Psoas muscle (tissue), 8 donors: ENCODE results near the gene ARAP1. TPM values are rescaled to one million over a fixed set of nuclear protein-coding genes. Genes with fewer than 3 reads are reported as not detected.

Experiments used
- ATAC-seq, 4 donors: fragments of 200-7000 bp; cut with Tn5 transposase; one replicate each; pipeline ENCODE4 v1.9.1; 2020; ENCODE audit warnings: moderate library complexity in 3 of 4, mild to moderate bottlenecking in 2 of 4
- DNase-seq, 2 donors: peaks; one replicate each; pipeline ENCODE4 v3.0.0-alpha.2; 2020
- H3K27ac ChIP-seq: fragments of 200-600 bp; one replicate; pipeline ENCODE4 v1.8.0; 2022
- H3K27me3 ChIP-seq, 3 donors: fragments of 200-600 bp in 1 of 3; one replicate each; pipeline versions ENCODE4 v1.6.1 to v1.8.0; 2013 to 2022; ENCODE audit warnings: low read length in 2 of 3, mild to moderate bottlenecking in 2 of 3, moderate library complexity in 1 of 3; ENCODE audit not compliant: insufficient read depth in 3 of 3
- H3K36me3 ChIP-seq, 2 donors: fragments of 200-600 bp in 1 of 2; one replicate each; pipeline versions ENCODE4 v1.6.1 to v1.8.0; 2013 to 2022; ENCODE audit warnings: low read depth in 1 of 2, mild to moderate bottlenecking in 1 of 2, moderate library complexity in 1 of 2; ENCODE audit not compliant: insufficient read depth in 1 of 2
- H3K4me1 ChIP-seq: fragments of 200-600 bp; one replicate; pipeline ENCODE4 v1.8.0; 2022
- H3K4me3 ChIP-seq: fragments of 200-600 bp; one replicate; pipeline ENCODE4 v1.8.0; 2022; ENCODE audit warnings: mild to moderate bottlenecking
- H3K9me3 ChIP-seq: fragments of 200-600 bp; one replicate; pipeline ENCODE4 v1.8.0; 2022
- CTCF ChIP-seq: fragments of 200-600 bp; IDR thresholded peaks from one replicate; pipeline ENCODE4 v1.8.0; 2022; ENCODE audit warnings: antibody characterized with exemption
- WGBS, 3 donors: extraction: QIAGEN DNeasy Blood & Tissue Kit; methylation state at CpG; one replicate each; pipeline versions ENCODE4 v1.1.6 to v1.1.7; 2013; 5-methylcytosine and 5-hydroxymethylcytosine counted together
- intact Hi-C, 2 donors: fragments of 100-400 bp; cut with DNase I; formaldehyde crosslinking; loops; one replicate each; pipeline versions ENCODE4 v1.11.0 to v1.14.2; 2022
- polyA plus RNA-seq, 3 donors: library from polyadenylated mRNA; stranded (reverse); fragments of 200-250 nt; gene quantifications; one replicate each; pipeline ENCODE4 v1.2.3, GENCODE V29; 2013
- total RNA-seq, 4 donors: library from RNA; stranded (reverse); fragmentation: NEBNext Ultra II Directional in 2 of 4; extraction: Animal tissue kit (Norgen Biotek cat#: 25700) in 2 of 4; gene quantifications; one replicate each; pipeline versions ENCODE4 v1.2.1 to v1.2.4, GENCODE V29; 2021 to 2023
- donor health status: healthy with polysubstance abuse.
- donor health status: DM: no; HTN: no; CAD: no; lungs with moderate emphysema.
- donor health status: Bipolar disorder and iron deficiency.
- donor health status: healthy.
- donor health status: DM: yes; HTN: yes; CAD: no.
- donor health status: DM: no; HTN: no; CAD: no.
- donor health status: DM: no; HTN: no; CAD: no.
- donor health status: DM: yes; HTN: yes; CAD: no.

ARAP1 gene
- total and polyA plus RNA-seq, 7 donors: 16.0 to 27.5 (median 18.6) TPM

GRCh38 chr11:72658989-72659640, 93.1 kb downstream of the ARAP1 start:
- DNase-seq: no peak
- Histone ChIP-seq H3K4me3 (no peak overlapping the region), H3K4me1 (no peaks in the 10 kb centered on the region), H3K36me3 (no peaks in the 10 kb centered on the region), H3K27me3 (peaks cover 0 to 4% (median 2%) of the 10 kb centered on the region in 3 donors), H3K27ac (no peak overlapping the region), H3K9me3 (no peaks in the 10 kb centered on the region)
- 76 to 79% (median 78%) methylated on average over 9 of the region's 9 CpGs for WGBS, 3 donors
- intact Hi-C loops: no loop called here
- TF ChIP-seq CTCF: no peak
- ATAC-seq: peak in 1 of 4 donors; percentile 57

- 73 to 84% (median 75%) methylated on average over 6 of the region's 6 CpGs for WGBS, 3 donors
- intact Hi-C loops: no loop called here
- ATAC-seq (no peak), DNase-seq (no peak)
- H3K27me3 ChIP-seq: peaks cover 0 to 2% (median 0%) of the 10 kb centered on the region in 3 donors
- H3K4me3 ChIP-seq: no peak overlapping the region
- no peaks in the 10 kb centered on the region for H3K9me3 ChIP-seq
- H3K27ac ChIP-seq: no peak overlapping the region
- H3K4me1 ChIP-seq: no peaks in the 10 kb centered on the region
- TF ChIP-seq CTCF: no peak
- no peaks in the 10 kb centered on the region for H3K36me3 ChIP-seq
Observed at GRCh38 chr11:72657411-72658100, 94.7 kb downstream of the ARAP1 start.

GRCh38 chr11:72655896-72656464, 96.2 kb downstream of the ARAP1 start:
- Histone ChIP-seq H3K4me1 (no peaks in the 10 kb centered on the region), H3K27me3 (peaks cover 0 to 2% (median 0%) of the 10 kb centered on the region in 3 donors), H3K4me3 (no peak overlapping the region), H3K9me3 (no peaks in the 10 kb centered on the region), H3K36me3 (no peaks in the 10 kb centered on the region), H3K27ac (no peak overlapping the region)
- intact Hi-C loops: no loop called here
- 76 to 78% (median 77%) methylated on average over 8 to 11 of the region's 11 CpGs for WGBS, 3 donors
- no peak for TF ChIP-seq CTCF
- DNase-seq (no peak), ATAC-seq (no peak)

- ATAC-seq (no peak), DNase-seq (no peak)
- no peak for TF ChIP-seq CTCF
- H3K36me3 ChIP-seq: no peaks in the 10 kb centered on the region
- H3K4me3 ChIP-seq: no peak overlapping the region
- H3K27me3 ChIP-seq: peaks cover 0 to 2% (median 0%) of the 10 kb centered on the region in 3 donors
- no peaks in the 10 kb centered on the region for H3K9me3 ChIP-seq
- no peaks in the 10 kb centered on the region for H3K4me1 ChIP-seq
- H3K27ac ChIP-seq: no peak overlapping the region
- intact Hi-C loops: no loop called here
- 70 to 73% (median 73%) methylated on average over 8 of the region's 8 CpGs for WGBS, 3 donors
Observed at GRCh38 chr11:72655014-72655413, 97.2 kb downstream of the ARAP1 start.
